ENCODE data around the gene FAM98B.

FAM98B gene

GRCh38 chr15:38507570-38507969, 53.6 kb downstream of the FAM98B start:
- no peak for ATAC-seq

DNA sequence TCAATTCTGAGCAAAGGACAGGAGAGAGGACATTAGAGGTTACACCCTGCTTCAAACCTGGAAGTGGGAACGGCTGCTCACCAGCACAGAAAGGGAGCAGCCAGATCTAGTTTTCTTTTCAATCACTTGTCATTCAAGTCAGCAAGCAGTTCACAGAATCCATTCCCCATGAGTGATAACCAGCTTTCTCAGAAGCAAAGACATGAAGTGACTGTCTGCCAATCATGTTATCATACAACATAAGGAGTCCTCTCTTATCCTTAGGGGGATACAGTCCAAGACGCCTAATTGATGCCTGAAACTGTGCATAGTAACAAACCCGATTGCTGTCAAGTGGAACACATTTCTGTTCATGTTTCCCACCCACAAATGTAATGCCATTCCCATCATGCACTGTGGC, 54.7 kb downstream of the FAM98B start:
- ATAC-seq = no peak
- TF ChIP-seq OSR1 (CRISPR knock-in tag; IDR thresholded peaks at IDR 0.05) = no peak
- no peak for TF ChIP-seq CSRNP3 (CRISPR knock-in tag; IDR thresholded peaks at IDR 0.05)
- no peak for TF ChIP-seq RARB (CRISPR knock-in tag; IDR thresholded peaks at IDR 0.05)
- no peak for TF ChIP-seq ZNF565 (CRISPR knock-in tag; conservative IDR thresholded peaks at IDR 0.05; ENCODE audit: low read depth)
- TF ChIP-seq TCF4 (CRISPR knock-in tag; IDR thresholded peaks at IDR 0.05; ENCODE audit: borderline replicate concordance) = no peak
- no peak for TF ChIP-seq TOX (CRISPR knock-in tag; IDR thresholded peaks at IDR 0.05; ENCODE audit: borderline replicate concordance)
- TF ChIP-seq, protein P1, sequence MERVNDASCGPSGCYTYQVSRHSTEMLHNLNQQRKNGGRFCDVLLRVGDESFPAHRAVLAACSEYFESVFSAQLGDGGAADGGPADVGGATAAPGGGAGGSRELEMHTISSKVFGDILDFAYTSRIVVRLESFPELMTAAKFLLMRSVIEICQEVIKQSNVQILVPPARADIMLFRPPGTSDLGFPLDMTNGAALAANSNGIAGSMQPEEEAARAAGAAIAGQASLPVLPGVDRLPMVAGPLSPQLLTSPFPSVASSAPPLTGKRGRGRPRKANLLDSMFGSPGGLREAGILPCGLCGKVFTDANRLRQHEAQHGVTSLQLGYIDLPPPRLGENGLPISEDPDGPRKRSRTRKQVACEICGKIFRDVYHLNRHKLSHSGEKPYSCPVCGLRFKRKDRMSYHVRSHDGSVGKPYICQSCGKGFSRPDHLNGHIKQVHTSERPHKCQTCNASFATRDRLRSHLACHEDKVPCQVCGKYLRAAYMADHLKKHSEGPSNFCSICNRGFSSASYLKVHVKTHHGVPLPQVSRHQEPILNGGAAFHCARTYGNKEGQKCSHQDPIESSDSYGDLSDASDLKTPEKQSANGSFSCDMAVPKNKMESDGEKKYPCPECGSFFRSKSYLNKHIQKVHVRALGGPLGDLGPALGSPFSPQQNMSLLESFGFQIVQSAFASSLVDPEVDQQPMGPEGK (CRISPR knock-in tag; IDR thresholded peaks at IDR 0.05; ENCODE audit: borderline replicate concordance) = no peak
- TF ChIP-seq SNAI2 (CRISPR knock-in tag; IDR thresholded peaks at IDR 0.05) = no peak
- TF ChIP-seq ISL1 (CRISPR knock-in tag; IDR thresholded peaks at IDR 0.05) = no peak
- no peak for TF ChIP-seq ESRRG (CRISPR knock-in tag; IDR thresholded peaks at IDR 0.05)
- no peak for TF ChIP-seq BACH2 (CRISPR knock-in tag; IDR thresholded peaks at IDR 0.05; ENCODE audit: borderline replicate concordance)

More at GRCh38 chr15:38507570-38507969, 53.6 kb downstream of the FAM98B start:
- TF ChIP-seq CSDC2 (CRISPR knock-in tag; IDR thresholded peaks at IDR 0.05) (no peak), ZFP30 (CRISPR knock-in tag; IDR thresholded peaks at IDR 0.05) (no peak), BACH2 (CRISPR knock-in tag; IDR thresholded peaks at IDR 0.05; ENCODE audit: borderline replicate concordance) (no peak), SNAI2 (CRISPR knock-in tag; IDR thresholded peaks at IDR 0.05) (no peak), TOX (CRISPR knock-in tag; IDR thresholded peaks at IDR 0.05; ENCODE audit: borderline replicate concordance) (no peak), OSR1 (CRISPR knock-in tag; IDR thresholded peaks at IDR 0.05) (no peak), ZNF565 (CRISPR knock-in tag; conservative IDR thresholded peaks at IDR 0.05; ENCODE audit: low read depth) (no peak), ZNF8 (CRISPR knock-in tag; IDR thresholded peaks at IDR 0.05) (no peak), RARB (CRISPR knock-in tag; IDR thresholded peaks at IDR 0.05) (no peak), ESRRG (CRISPR knock-in tag; IDR thresholded peaks at IDR 0.05) (no peak), ZFP3 (CRISPR knock-in tag; IDR thresholded peaks at IDR 0.05) (no peak), CSRNP3 (CRISPR knock-in tag; IDR thresholded peaks at IDR 0.05) (no peak), ZNF70 (CRISPR knock-in tag; IDR thresholded peaks at IDR 0.05) (no peak), TCF4 (CRISPR knock-in tag; IDR thresholded peaks at IDR 0.05; ENCODE audit: borderline replicate concordance) (no peak), ARNTL (CRISPR knock-in tag; IDR thresholded peaks at IDR 0.05; ENCODE audit: borderline replicate concordance, low read depth) (no peak), ISL1 (CRISPR knock-in tag; IDR thresholded peaks at IDR 0.05) (no peak), GLIS3 (CRISPR knock-in tag; IDR thresholded peaks at IDR 0.05) (no peak)
- TF ChIP-seq, protein P1 (CRISPR knock-in tag; IDR thresholded peaks at IDR 0.05; ENCODE audit: borderline replicate concordance) = no peak
- TF ChIP-seq, protein P2, sequence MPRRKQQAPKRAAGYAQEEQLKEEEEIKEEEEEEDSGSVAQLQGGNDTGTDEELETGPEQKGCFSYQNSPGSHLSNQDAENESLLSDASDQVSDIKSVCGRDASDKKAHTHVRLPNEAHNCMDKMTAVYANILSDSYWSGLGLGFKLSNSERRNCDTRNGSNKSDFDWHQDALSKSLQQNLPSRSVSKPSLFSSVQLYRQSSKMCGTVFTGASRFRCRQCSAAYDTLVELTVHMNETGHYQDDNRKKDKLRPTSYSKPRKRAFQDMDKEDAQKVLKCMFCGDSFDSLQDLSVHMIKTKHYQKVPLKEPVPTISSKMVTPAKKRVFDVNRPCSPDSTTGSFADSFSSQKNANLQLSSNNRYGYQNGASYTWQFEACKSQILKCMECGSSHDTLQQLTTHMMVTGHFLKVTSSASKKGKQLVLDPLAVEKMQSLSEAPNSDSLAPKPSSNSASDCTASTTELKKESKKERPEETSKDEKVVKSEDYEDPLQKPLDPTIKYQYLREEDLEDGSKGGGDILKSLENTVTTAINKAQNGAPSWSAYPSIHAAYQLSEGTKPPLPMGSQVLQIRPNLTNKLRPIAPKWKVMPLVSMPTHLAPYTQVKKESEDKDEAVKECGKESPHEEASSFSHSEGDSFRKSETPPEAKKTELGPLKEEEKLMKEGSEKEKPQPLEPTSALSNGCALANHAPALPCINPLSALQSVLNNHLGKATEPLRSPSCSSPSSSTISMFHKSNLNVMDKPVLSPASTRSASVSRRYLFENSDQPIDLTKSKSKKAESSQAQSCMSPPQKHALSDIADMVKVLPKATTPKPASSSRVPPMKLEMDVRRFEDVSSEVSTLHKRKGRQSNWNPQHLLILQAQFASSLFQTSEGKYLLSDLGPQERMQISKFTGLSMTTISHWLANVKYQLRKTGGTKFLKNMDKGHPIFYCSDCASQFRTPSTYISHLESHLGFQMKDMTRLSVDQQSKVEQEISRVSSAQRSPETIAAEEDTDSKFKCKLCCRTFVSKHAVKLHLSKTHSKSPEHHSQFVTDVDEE (CRISPR knock-in tag; IDR thresholded peaks at IDR 0.05) = no peak

DNA sequence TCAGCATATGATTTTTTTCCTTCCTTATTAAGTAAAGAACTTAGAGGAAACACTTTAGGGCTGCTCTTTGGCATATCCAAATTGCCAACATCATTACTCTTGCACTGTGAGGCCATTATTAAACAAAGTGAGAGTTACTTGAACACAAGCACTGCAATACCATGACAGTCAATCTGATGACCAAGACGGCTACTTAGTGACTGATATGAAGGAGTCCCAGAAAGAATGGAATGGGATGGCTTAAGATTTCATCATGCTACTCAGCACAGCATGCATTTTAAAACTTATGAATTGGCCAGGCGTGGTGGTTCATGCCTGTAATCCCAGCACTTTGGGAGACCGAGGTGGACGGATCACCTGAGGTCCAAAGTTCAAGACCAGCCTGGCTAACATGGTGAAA, 55.2 kb downstream of the FAM98B start:
- no peak for ATAC-seq
- TF ChIP-seq ZFP30 (CRISPR knock-in tag; IDR thresholded peaks at IDR 0.05) = no peak
